B cell (primary cell): Measurements from ENCODE around the gene SLFN11. TPM values are rescaled to one million over a fixed set of nuclear protein-coding genes. Genes with fewer than 3 reads are reported as not detected.

ENCODE experiments used
- ATAC-seq: fragments of 200-7000 bp; cut with Tn5 transposase; one replicate; pipeline ENCODE4 v1.10.0; 2021; ENCODE audit warnings: low read depth, mild to moderate bottlenecking, moderate number of reproducible peaks, moderate library complexity
- CTCF ChIA-PET: fragments of 350-600 bp; sonication (Branson Sonifier 250); formaldehyde crosslinking; loops from one replicate; lab custom pipeline; 2021; ENCODE audit warnings: antibody characterized with exemption, inconsistent platforms; lab: Charles Lee
- POLR2A ChIA-PET: fragments of 350-600 bp; sonication (Branson Sonifier 250); formaldehyde crosslinking; loops from one replicate; lab custom pipeline; 2021; ENCODE audit warnings: antibody characterized with exemption; lab: Charles Lee
- DNase-seq: peaks from one replicate; pipeline ENCODE4 v3.0.0; 2013
- H2AFZ ChIP-seq: 2 replicates; pipeline ENCODE4 v1.6.1; 2012; ENCODE audit warnings: mild to moderate bottlenecking, low read depth, low read length; ENCODE audit not compliant: insufficient read depth, poor library complexity, severe bottlenecking
- H3K27ac ChIP-seq, 2 donors: 1 replicate in 1 of 2; 2 replicates in 1 of 2; pipeline ENCODE4 v1.5.1; 2012 to 2013; ENCODE audit warnings: low read length in 2 of 2, mild to moderate bottlenecking in 2 of 2, moderate library complexity in 1 of 2
- H3K27me3 ChIP-seq, 4 experiments: fragments of 200-600 bp in 1 of 4; sonication (generic) in 1 of 4; replicated peaks in 1 of 4; 1 replicate in 2 of 4; 2 replicates in 2 of 4; pipeline versions ENCODE4 v1.6.1 to v1.7.0; 2013 to 2016; ENCODE audit warnings: low read length in 3 of 4, mild to moderate bottlenecking in 2 of 4, mixed read lengths in 1 of 4, moderate library complexity in 1 of 4; ENCODE audit not compliant: insufficient read depth in 4 of 4, control insufficient read depth in 3 of 4; ENCODE audit errors: control extremely low read depth in 1 of 4
- H3K36me3 ChIP-seq, 2 experiments: replicated peaks in 1 of 2; 1 replicate in 1 of 2; 2 replicates in 1 of 2; pipeline versions ENCODE4 v1.6.1 to v1.7.1; 2013; ENCODE audit warnings: low read length in 1 of 2; ENCODE audit not compliant: insufficient read depth in 2 of 2, control insufficient read depth in 1 of 2; ENCODE audit errors: control extremely low read depth in 1 of 2, extremely low read depth in 1 of 2
- H3K4me1 ChIP-seq, 2 donors: fragments of 200-600 bp in 1 of 2; sonication (generic) in 1 of 2; 1 replicate in 1 of 2; 2 replicates in 1 of 2; pipeline versions ENCODE4 v1.5.1 to v1.6.1; 2013 to 2017; ENCODE audit warnings: low read length in 2 of 2; ENCODE audit not compliant: control insufficient read depth in 2 of 2, insufficient read depth in 2 of 2
- H3K4me2 ChIP-seq: replicated peaks from 2 replicates; pipeline ENCODE3; 2012; ENCODE audit warnings: mild to moderate bottlenecking, low read depth, low read length; ENCODE audit not compliant: poor library complexity, severe bottlenecking
- H3K4me3 ChIP-seq, 5 experiments: fragments of 200-600 bp in 1 of 5; sonication (generic) in 1 of 5; 1 replicate in 3 of 5; 2 replicates in 2 of 5; pipeline versions ENCODE4 v1.5.1 to v1.7.0; 2011 to 2016; ENCODE audit warnings: low read length in 4 of 5, mild to moderate bottlenecking in 4 of 5, low read depth in 2 of 5, control low read depth in 1 of 5, moderate library complexity in 1 of 5; ENCODE audit not compliant: insufficient read depth in 1 of 5; ENCODE audit errors: control extremely low read depth in 1 of 5, extremely low read depth in 1 of 5
- H3K79me2 ChIP-seq: fragments of 200-600 bp; sonication (generic); one replicate; pipeline ENCODE4 v1.6.0; 2016; ENCODE audit warnings: low read length; ENCODE audit not compliant: control insufficient read depth, insufficient read depth
- H3K9ac ChIP-seq: fragments of 200-600 bp; sonication (generic); 2 replicates; pipeline ENCODE4 v1.6.1; 2017; ENCODE audit warnings: mild to moderate bottlenecking, low read length, moderate library complexity
- H3K9me3 ChIP-seq, 3 donors: one replicate each; pipeline versions ENCODE4 v1.6.1 to v1.7.1; 2013; ENCODE audit warnings: low read length in 2 of 3; ENCODE audit not compliant: control insufficient read depth in 2 of 3, insufficient read depth in 1 of 3; ENCODE audit errors: control extremely low read depth in 1 of 3
- H4K20me1 ChIP-seq: 2 replicates; pipeline ENCODE4 v1.6.0; 2012; ENCODE audit warnings: mild to moderate bottlenecking, low read length; ENCODE audit not compliant: insufficient read depth, control insufficient read depth, poor library complexity, severe bottlenecking
- H3K27ac Mint-ChIP-seq: one replicate; pipeline ENCODE4 v1.8.0; 2021; ENCODE audit warnings: mixed read lengths
- H3K27me3 Mint-ChIP-seq: one replicate; pipeline ENCODE4 v1.8.0; 2021; ENCODE audit warnings: mixed read lengths
- H3K4me1 Mint-ChIP-seq: one replicate; pipeline ENCODE4 v1.8.0; 2021; ENCODE audit warnings: mixed read lengths
- H3K4me3 Mint-ChIP-seq: one replicate; pipeline ENCODE4 v1.8.0; 2021; ENCODE audit warnings: mixed read lengths
- H3K9me3 Mint-ChIP-seq: one replicate; pipeline ENCODE4 v1.8.0; 2022; ENCODE audit warnings: mixed read lengths; ENCODE audit not compliant: insufficient read depth
- CTCF ChIP-seq: fragments of 200-600 bp; IDR thresholded peaks from one replicate; pipeline ENCODE4 v1.8.0; 2022; ENCODE audit warnings: antibody characterized with exemption, mild to moderate bottlenecking
- EZH2 ChIP-seq: IDR thresholded peaks from 2 replicates; pipeline ENCODE4 v1.6.1; 2012; ENCODE audit warnings: borderline replicate concordance, low read depth, mild to moderate bottlenecking, moderate library complexity, low read length; ENCODE audit not compliant: insufficient read depth, poor library complexity, severe bottlenecking
- WGBS: methylation state at CpG from one replicate; pipeline ENCODE4 v1.1.5; 2013; ENCODE audit warnings: missing lambda C conversion rate; ENCODE audit not compliant: insufficient coverage; 5-methylcytosine and 5-hydroxymethylcytosine counted together
- intact Hi-C: fragments of 100-400 bp; cut with micrococcal nuclease; formaldehyde crosslinking; loops from one replicate; pipeline ENCODE4 v1.10.0; 2022
- polyA plus RNA-seq: library from polyadenylated mRNA; depleted of rRNA; stranded (reverse); fragments of >200 nt; gene quantifications from 2 replicates; pipeline ENCODE4 v1.2.3, GENCODE V29; 2012
- total RNA-seq, 2 donors: library from RNA; stranded (reverse); fragments of 120-200 nt in 1 of 2; gene quantifications; 1 replicate in 1 of 2; 2 replicates in 1 of 2; pipeline versions ENCODE4 v1.2.3 to v1.2.4, GENCODE V29; 2013 to 2022

SLFN11 gene
- total and polyA plus RNA-seq, 2 donors (not counting 1 experiment from before 2014, with no cell fraction given) = 11.3 to 48.1 TPM

- peak overlapping the region; percentile 18 to 87 (median 72) for H3K4me3 ChIP-seq
- ATAC-seq (no peak), DNase-seq (no peak)
- H3K4me1 ChIP-seq = peaks cover 4 to 5% of the 10 kb centered on the region in 2 donors
- WGBS = 0% methylated on average over 1 of the region's 3 CpGs
- H2AFZ ChIP-seq = peak overlapping the region; percentile 82
- peak overlapping the region; percentile 79 to 85 for H3K27ac ChIP-seq
- no peaks in the 10 kb centered on the region for H3K9me3 ChIP-seq
- TF ChIP-seq CTCF = no peak
- TF ChIP-seq EZH2 = no peak
- Mint-ChIP-seq H3K4me3 (peak overlapping the region; percentile 96), H3K27me3 (no peaks in the 10 kb centered on the region), H3K9me3 (peaks cover 10% of the 10 kb centered on the region), H3K4me1 (peaks cover 45% of the 10 kb centered on the region), H3K27ac (peak overlapping the region; percentile 99)
- CTCF ChIA-PET = interaction anchor here (0.7 to 5.3 kb wide), 3 partner anchors 13 to 62 kb away, joined by 4 to 22 read pairs (median 8); no protein-coding TSS in a partner anchor
- H3K36me3 ChIP-seq = no peaks in the 10 kb centered on the region
- peak overlapping the region; percentile 92 for H3K4me2 ChIP-seq
- intact Hi-C loops = loop anchor here (5.0 kb wide), 1 partner anchor 72 kb away; the partner anchor contains the start of gene SLFN13
- H4K20me1 ChIP-seq = no peaks in the 10 kb centered on the region
- peaks cover 5% of the 10 kb centered on the region for H3K79me2 ChIP-seq
- POLR2A ChIA-PET = interaction anchor here (1.5 kb wide), 1 partner anchor 58 kb away, joined by 4 read pairs; no protein-coding TSS in a partner anchor
- H3K27me3 ChIP-seq = no peaks in the 10 kb centered on the region
- H3K9ac ChIP-seq = peak overlapping the region; percentile 76
Measured at GRCh38 chr17:35374766-35375344, 1.4 kb upstream of the SLFN11 start.
